Measurements from ENCODE around the gene RRAGC.
"Not testable (repeated sequence)": the region's sequence is repeated elsewhere in the genome, so short reads cannot be mapped to it uniquely, and the experiment has no call there.

The RRAGC gene

GRCh38 chr1:38852780-38853179 is 6.8 kb downstream of the RRAGC start:
- WGBS (ENCODE audit: insufficient coverage, insufficient read length) = no CpG with 5 or more reads among the region's 4 CpGs
- Histone ChIP-seq H3K4me1 (ENCODE audit: control insufficient read depth, insufficient read depth, low read length) (no peaks in the 10 kb centered on the region), H3K27ac (ENCODE audit: low read length) (no peak overlapping the region), H3K27me3 (ENCODE audit: control insufficient read depth, insufficient read depth, low read length) (no peaks in the 10 kb centered on the region; the same call in 1 of the 2 replicates), H3K4me3 (ENCODE audit: low read length) (no peak overlapping the region), H3K36me3 (ENCODE audit: control insufficient read depth, insufficient read depth, low read length) (peaks cover 3% of the 10 kb centered on the region; the same call in 1 of the 2 replicates), H3K9me3 (ENCODE audit: control insufficient read depth, insufficient read depth, low read length) (no peaks in the 10 kb centered on the region)
- DNase-seq (ENCODE audit: low read depth, low spot score) = no peak

- Histone ChIP-seq H3K4me3 (ENCODE audit: low read length) (no peak overlapping the region), H3K9me3 (ENCODE audit: control insufficient read depth, insufficient read depth, low read length) (no peaks in the 10 kb centered on the region), H3K27me3 (ENCODE audit: control insufficient read depth, insufficient read depth, low read length) (no peaks in the 10 kb centered on the region; the same call in 1 of the 2 replicates), H3K36me3 (ENCODE audit: control insufficient read depth, insufficient read depth, low read length) (no peaks in the 10 kb centered on the region), H3K4me1 (ENCODE audit: control insufficient read depth, insufficient read depth, low read length) (no peaks in the 10 kb centered on the region), H3K27ac (ENCODE audit: low read length) (no peak overlapping the region)
- WGBS (ENCODE audit: insufficient coverage, insufficient read length) = no CpG with 5 or more reads among the region's 1 CpG
- no peak for DNase-seq (ENCODE audit: low read depth, low spot score)
Measured at GRCh38 chr1:38848071-38848470, 11.5 kb downstream of the RRAGC start.

- no peaks in the 10 kb centered on the region for H3K4me1 ChIP-seq (ENCODE audit: control insufficient read depth, insufficient read depth, low read length)
- WGBS (ENCODE audit: insufficient coverage, insufficient read length) = no CpG with 5 or more reads among the region's 3 CpGs
- H3K9me3 ChIP-seq (ENCODE audit: control insufficient read depth, insufficient read depth, low read length) = no peaks in the 10 kb centered on the region
- H3K27ac ChIP-seq (ENCODE audit: low read length) = no peak overlapping the region
- H3K4me3 ChIP-seq (ENCODE audit: low read length) = no peak overlapping the region
- no peaks in the 10 kb centered on the region; the same call in 1 of the 2 replicates for H3K27me3 ChIP-seq (ENCODE audit: control insufficient read depth, insufficient read depth, low read length)
- no peak for DNase-seq (ENCODE audit: low read depth, low spot score)
- no peaks in the 10 kb centered on the region for H3K36me3 ChIP-seq (ENCODE audit: control insufficient read depth, insufficient read depth, low read length)
Measured at GRCh38 chr1:38846210-38846609, 13.4 kb downstream of the RRAGC start.

GRCh38 chr1:38845088-38845487 is 14.5 kb downstream of the RRAGC start:
- H3K4me1 ChIP-seq (ENCODE audit: control insufficient read depth, insufficient read depth, low read length); H3K4me3 ChIP-seq (ENCODE audit: low read length); DNase-seq (ENCODE audit: low read depth, low spot score); H3K36me3 ChIP-seq (ENCODE audit: control insufficient read depth, insufficient read depth, low read length); H3K27ac ChIP-seq (ENCODE audit: low read length); H3K27me3 ChIP-seq (ENCODE audit: control insufficient read depth, insufficient read depth, low read length); H3K9me3 ChIP-seq (ENCODE audit: control insufficient read depth, insufficient read depth, low read length): not testable (repeated sequence)
- WGBS (ENCODE audit: insufficient coverage, insufficient read length) = no CpG with 5 or more reads among the region's 3 CpGs

- no CpG with 5 or more reads among the region's 2 CpGs for WGBS (ENCODE audit: insufficient coverage, insufficient read length)
- no peak for DNase-seq (ENCODE audit: low read depth, low spot score)
- Histone ChIP-seq H3K9me3 (ENCODE audit: control insufficient read depth, insufficient read depth, low read length) (no peaks in the 10 kb centered on the region), H3K4me3 (ENCODE audit: low read length) (no peak overlapping the region), H3K36me3 (ENCODE audit: control insufficient read depth, insufficient read depth, low read length) (no peaks in the 10 kb centered on the region), H3K27me3 (ENCODE audit: control insufficient read depth, insufficient read depth, low read length) (no peaks in the 10 kb centered on the region), H3K27ac (ENCODE audit: low read length) (no peak overlapping the region), H3K4me1 (ENCODE audit: control insufficient read depth, insufficient read depth, low read length) (no peaks in the 10 kb centered on the region)
Measured at GRCh38 chr1:38840281-38840680, 19.3 kb downstream of the RRAGC start.

- no peak overlapping the region for H3K27ac ChIP-seq (ENCODE audit: low read length)
- H3K9me3 ChIP-seq (ENCODE audit: control insufficient read depth, insufficient read depth, low read length) = no peaks in the 10 kb centered on the region
- no peak for DNase-seq (ENCODE audit: low read depth, low spot score)
- no CpG with 5 or more reads among the region's 9 CpGs for WGBS (ENCODE audit: insufficient coverage, insufficient read length)
- H3K36me3 ChIP-seq (ENCODE audit: control insufficient read depth, insufficient read depth, low read length) = no peaks in the 10 kb centered on the region
- no peak overlapping the region for H3K4me3 ChIP-seq (ENCODE audit: low read length)
- H3K27me3 ChIP-seq (ENCODE audit: control insufficient read depth, insufficient read depth, low read length) = no peaks in the 10 kb centered on the region
- H3K4me1 ChIP-seq (ENCODE audit: control insufficient read depth, insufficient read depth, low read length) = no peaks in the 10 kb centered on the region
Measured at GRCh38 chr1:38839363-38839762, 20.2 kb downstream of the RRAGC start.

- whole genome bisulfite sequencing (ENCODE audit: insufficient coverage, insufficient read length) = no CpG with 5 or more reads among the region's 10 CpGs
- DNase-seq (ENCODE audit: low read depth, low spot score); H3K4me1 ChIP-seq (ENCODE audit: control insufficient read depth, insufficient read depth, low read length); H3K36me3 ChIP-seq (ENCODE audit: control insufficient read depth, insufficient read depth, low read length); H3K9me3 ChIP-seq (ENCODE audit: control insufficient read depth, insufficient read depth, low read length); H3K4me3 ChIP-seq (ENCODE audit: low read length); H3K27me3 ChIP-seq (ENCODE audit: control insufficient read depth, insufficient read depth, low read length); H3K27ac ChIP-seq (ENCODE audit: low read length): not testable (repeated sequence)
Measured at GRCh38 chr1:38836316-38836715, 23.3 kb downstream of the RRAGC start.

- no peak overlapping the region for H3K27ac ChIP-seq (ENCODE audit: low read length)
- H3K4me1 ChIP-seq (ENCODE audit: control insufficient read depth, insufficient read depth, low read length) = no peaks in the 10 kb centered on the region
- H3K36me3 ChIP-seq (ENCODE audit: control insufficient read depth, insufficient read depth, low read length) = no peaks in the 10 kb centered on the region
- no peaks in the 10 kb centered on the region for H3K27me3 ChIP-seq (ENCODE audit: control insufficient read depth, insufficient read depth, low read length)
- peak; percentile 85 for DNase-seq (ENCODE audit: low read depth, low spot score)
- no CpG with 5 or more reads among the region's 3 CpGs for WGBS (ENCODE audit: insufficient coverage, insufficient read length)
- no peak overlapping the region for H3K4me3 ChIP-seq (ENCODE audit: low read length)
- no peaks in the 10 kb centered on the region for H3K9me3 ChIP-seq (ENCODE audit: control insufficient read depth, insufficient read depth, low read length)
Measured at GRCh38 chr1:38834937-38835827, 24.4 kb downstream of the RRAGC start.

- Histone ChIP-seq H3K36me3 (ENCODE audit: control insufficient read depth, insufficient read depth, low read length) (no peaks in the 10 kb centered on the region), H3K9me3 (ENCODE audit: control insufficient read depth, insufficient read depth, low read length) (no peaks in the 10 kb centered on the region)
- no CpG with 5 or more reads among the region's 3 CpGs for WGBS (ENCODE audit: insufficient coverage, insufficient read length)
Measured at GRCh38 chr1:38834221-38834782, 25.3 kb downstream of the RRAGC start.

GRCh38 chr1:38833146-38833545 is 26.4 kb downstream of the RRAGC start:
- Histone ChIP-seq H3K27me3 (ENCODE audit: control insufficient read depth, insufficient read depth, low read length) (no peaks in the 10 kb centered on the region), H3K27ac (ENCODE audit: low read length) (no peak overlapping the region), H3K36me3 (ENCODE audit: control insufficient read depth, insufficient read depth, low read length) (no peaks in the 10 kb centered on the region), H3K4me1 (ENCODE audit: control insufficient read depth, insufficient read depth, low read length) (no peaks in the 10 kb centered on the region), H3K4me3 (ENCODE audit: low read length) (no peak overlapping the region), H3K9me3 (ENCODE audit: control insufficient read depth, insufficient read depth, low read length) (no peaks in the 10 kb centered on the region)
- no peak for DNase-seq (ENCODE audit: low read depth, low spot score)
- no CpG with 5 or more reads among the region's 3 CpGs for WGBS (ENCODE audit: insufficient coverage, insufficient read length)

More at GRCh38 chr1:38834221-38834782, 25.3 kb downstream of the RRAGC start:
- no peaks in the 10 kb centered on the region for H3K27me3 ChIP-seq (ENCODE audit: control insufficient read depth, insufficient read depth, low read length)
- H3K4me1 ChIP-seq (ENCODE audit: control insufficient read depth, insufficient read depth, low read length) = no peaks in the 10 kb centered on the region
- no peak overlapping the region for H3K27ac ChIP-seq (ENCODE audit: low read length)
- H3K4me3 ChIP-seq (ENCODE audit: low read length) = no peak overlapping the region
- DNase-seq (ENCODE audit: low read depth, low spot score) = no peak
